ENCODE data around the gene ZFP62. TPM values are rescaled to one million over a fixed set of nuclear protein-coding genes. Genes with fewer than 3 reads are reported as not detected.

The ZFP62 gene
- total RNA-seq, 2 experiments from 2014 or later = 58.4 to 79.1 TPM

- peaks cover 67% of the 10 kb centered on the region for H3K79me2 ChIP-seq (ENCODE audit: insufficient read depth, low read depth, low read length)
- TF ChIP-seq, protein P1, sequence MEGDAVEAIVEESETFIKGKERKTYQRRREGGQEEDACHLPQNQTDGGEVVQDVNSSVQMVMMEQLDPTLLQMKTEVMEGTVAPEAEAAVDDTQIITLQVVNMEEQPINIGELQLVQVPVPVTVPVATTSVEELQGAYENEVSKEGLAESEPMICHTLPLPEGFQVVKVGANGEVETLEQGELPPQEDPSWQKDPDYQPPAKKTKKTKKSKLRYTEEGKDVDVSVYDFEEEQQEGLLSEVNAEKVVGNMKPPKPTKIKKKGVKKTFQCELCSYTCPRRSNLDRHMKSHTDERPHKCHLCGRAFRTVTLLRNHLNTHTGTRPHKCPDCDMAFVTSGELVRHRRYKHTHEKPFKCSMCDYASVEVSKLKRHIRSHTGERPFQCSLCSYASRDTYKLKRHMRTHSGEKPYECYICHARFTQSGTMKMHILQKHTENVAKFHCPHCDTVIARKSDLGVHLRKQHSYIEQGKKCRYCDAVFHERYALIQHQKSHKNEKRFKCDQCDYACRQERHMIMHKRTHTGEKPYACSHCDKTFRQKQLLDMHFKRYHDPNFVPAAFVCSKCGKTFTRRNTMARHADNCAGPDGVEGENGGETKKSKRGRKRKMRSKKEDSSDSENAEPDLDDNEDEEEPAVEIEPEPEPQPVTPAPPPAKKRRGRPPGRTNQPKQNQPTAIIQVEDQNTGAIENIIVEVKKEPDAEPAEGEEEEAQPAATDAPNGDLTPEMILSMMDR (conservative IDR thresholded peaks at IDR 0.05; ENCODE audit: low read length) = no peak
- TF ChIP-seq EZH2phosphoT487 (IDR thresholded peaks at IDR 0.05; ENCODE audit: borderline replicate concordance, low read depth, low read length) = no peak
- no TSS peak for BruUV-seq (replicated peaks)
- peak overlapping the region; percentile 96 for H3K27ac ChIP-seq (ENCODE audit: low read depth, low read length, poor library complexity, severe bottlenecking)
- H3K4me3 ChIP-seq (ENCODE audit: low read depth, low read length, poor library complexity, severe bottlenecking) = peak overlapping the region; percentile 84
- CTCF ChIA-PET (ENCODE audit: unreplicated experiment) = no interaction called here
- H2AFZ ChIP-seq (ENCODE audit: low read length) = no peak overlapping the region
- POLR2A ChIA-PET = interaction anchor here (0.7 to 3.6 kb wide), 7 partner anchors 8 to 446 kb away, joined by 3 to 37 read pairs (median 6); partner anchors contain the start of gene RACK1
- no peaks in the 10 kb centered on the region for H3K9me2 ChIP-seq (ENCODE audit: insufficient read depth, low read length)
- peaks cover 79% of the 10 kb centered on the region for H3K4me1 ChIP-seq (ENCODE audit: insufficient read depth, low read length, poor library complexity, severe bottlenecking)
- H4K20me1 ChIP-seq (ENCODE audit: insufficient read depth, low read length) = no peaks in the 10 kb centered on the region
- no peaks in the 10 kb centered on the region for H3K9me3 ChIP-seq (ENCODE audit: low read length)
- H3K36me3 ChIP-seq (ENCODE audit: insufficient read depth, low read length) = peaks cover 5% of the 10 kb centered on the region; the same call in 1 of the 2 replicates
- no peak for DNase-seq (ENCODE audit: low spot score)
- intact Hi-C loops (cut with micrococcal nuclease; ENCODE audit: unreplicated experiment) = no loop called here
- peak overlapping the region; percentile 88 for H3K4me2 ChIP-seq (ENCODE audit: low read length)
Observed at GRCh38 chr5:180808461-180809000, 52.5 kb downstream of the ZFP62 start.

- Histone ChIP-seq H3K9me2 (ENCODE audit: insufficient read depth, low read length) (no peaks in the 10 kb centered on the region), H4K20me1 (ENCODE audit: insufficient read depth, low read length) (no peaks in the 10 kb centered on the region), H3K36me3 (ENCODE audit: insufficient read depth, low read length) (peaks cover 5% of the 10 kb centered on the region; the same call in 1 of the 2 replicates), H3K9me3 (ENCODE audit: low read length) (no peaks in the 10 kb centered on the region), H3K79me2 (ENCODE audit: insufficient read depth, low read depth, low read length) (peaks cover 67% of the 10 kb centered on the region), H3K4me2 (ENCODE audit: low read length) (peak overlapping the region; percentile 88), H3K4me3 (ENCODE audit: low read depth, low read length, poor library complexity, severe bottlenecking) (peak overlapping the region; percentile 84), H2AFZ (ENCODE audit: low read length) (no peak overlapping the region), H3K4me1 (ENCODE audit: insufficient read depth, low read length, poor library complexity, severe bottlenecking) (peaks cover 78% of the 10 kb centered on the region), H3K27ac (ENCODE audit: low read depth, low read length, poor library complexity, severe bottlenecking) (peak overlapping the region; percentile 96)
- no peak for TF ChIP-seq EZH2phosphoT487 (IDR thresholded peaks at IDR 0.05; ENCODE audit: borderline replicate concordance, low read depth, low read length)
- TF ChIP-seq, protein P1 (conservative IDR thresholded peaks at IDR 0.05; ENCODE audit: low read length) = no peak
- no peak for DNase-seq (ENCODE audit: low spot score)
- intact Hi-C loops (cut with micrococcal nuclease; ENCODE audit: unreplicated experiment) = no loop called here
- CTCF ChIA-PET (ENCODE audit: unreplicated experiment) = no interaction called here
- no TSS peak for BruUV-seq (replicated peaks)
- POLR2A ChIA-PET = interaction anchor here (0.6 to 3.6 kb wide), 9 partner anchors 9 to 447 kb away, joined by 3 to 37 read pairs (median 4); partner anchors contain the start of gene RACK1
Observed at GRCh38 chr5:180807654-180808414, 53.2 kb downstream of the ZFP62 start.
